GM04504 (cell line): ENCODE data around the gene TNS1.
"Not testable (repeated sequence)": the region's sequence is repeated elsewhere in the genome, so short reads cannot be mapped to it uniquely, and the experiment has no call there.

Experiments
- DNase-seq: peaks from one replicate; pipeline ENCODE4 v3.0.0-alpha.2; 2012; ENCODE audit warnings: low read depth

Gene TNS1

GRCh38 chr2:218002845-218003180, at the start of gene TNS1:
Gene TNS1, minus strand, starts transcription at chr2:218002995. Its CDS starts 123 bp downstream, at chr2:218002872.
- DNase-seq, result no peak

GRCh38 chr2:218051903-218052302, 49.1 kb upstream of the TNS1 start:
- no peak for DNase-seq

GRCh38 chr2:218047536-218048225, 44.9 kb upstream of the TNS1 start:
- no peak for DNase-seq

- no peak for DNase-seq
Observed at GRCh38 chr2:218046238-218046637, 43.4 kb upstream of the TNS1 start.

- DNase-seq, result not testable (repeated sequence)
Observed at GRCh38 chr2:218044599-218044998, 41.8 kb upstream of the TNS1 start.

GRCh38 chr2:218043701-218044109, 40.9 kb upstream of the TNS1 start:
- DNase-seq, result no peak

GRCh38 chr2:218043100-218043499, 40.3 kb upstream of the TNS1 start:
- DNase-seq, result no peak

GRCh38 chr2:218041302-218042168, 38.7 kb upstream of the TNS1 start:
- no peak for DNase-seq

- no peak for DNase-seq
Observed at GRCh38 chr2:218040883-218041282, 38.1 kb upstream of the TNS1 start.

- no peak for DNase-seq
Observed at GRCh38 chr2:218039171-218039570, 36.4 kb upstream of the TNS1 start.

- no peak for DNase-seq
Observed at GRCh38 chr2:218036371-218036770, 33.6 kb upstream of the TNS1 start.

GRCh38 chr2:218035463-218036100, 32.8 kb upstream of the TNS1 start:
- no peak for DNase-seq

GRCh38 chr2:218034497-218035213, 31.9 kb upstream of the TNS1 start:
- peak; percentile 29 for DNase-seq

- no peak for DNase-seq
Observed at GRCh38 chr2:218033590-218034496, 31.0 kb upstream of the TNS1 start.

GRCh38 chr2:218033208-218033589, 30.4 kb upstream of the TNS1 start:
- no peak for DNase-seq

- no peak for DNase-seq
Observed at GRCh38 chr2:218032336-218033171, 29.8 kb upstream of the TNS1 start.

- DNase-seq, result no peak
Observed at GRCh38 chr2:218031771-218032257, 29.0 kb upstream of the TNS1 start.

GRCh38 chr2:218031261-218031660, 28.5 kb upstream of the TNS1 start:
- DNase-seq, result no peak

- DNase-seq, result no peak
Observed at GRCh38 chr2:218030409-218031195, 27.8 kb upstream of the TNS1 start.
